ENCODE data around the gene SRR. TPM values are rescaled to one million over a fixed set of nuclear protein-coding genes. Genes with fewer than 3 reads are reported as not detected.

SRR gene
- total RNA-seq, 1 donor from 2014 or later, result 27.8 TPM

DNA sequence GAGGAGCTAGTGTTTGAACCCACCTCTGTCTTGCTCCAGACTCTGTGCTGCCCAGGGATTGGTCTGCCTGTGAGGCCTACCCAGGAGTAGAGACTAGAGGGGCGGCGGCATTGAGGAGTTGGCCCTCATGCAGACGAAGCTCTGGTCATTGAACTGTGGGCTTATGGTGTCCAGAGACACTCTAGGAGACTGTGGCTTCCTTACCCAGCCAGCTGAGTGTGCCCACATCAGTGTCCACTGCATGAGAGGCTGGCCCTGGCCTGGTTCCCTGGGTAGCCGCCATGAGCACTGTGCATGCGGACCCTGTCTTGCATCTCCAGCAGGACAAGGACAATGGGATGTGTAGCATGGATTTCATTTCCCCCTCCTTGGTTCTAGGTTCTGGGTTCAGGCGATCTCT is 47.5 kb downstream of the SRR start:
- H3K4me3 Mint-ChIP-seq (ENCODE audit: unreplicated experiment), result no peak overlapping the region
- peaks cover 7% of the 10 kb centered on the region for H3K36me3 Mint-ChIP-seq (ENCODE audit: low read depth, unreplicated experiment)
- DNase-seq (ENCODE audit: low spot score), result no peak
- no peaks in the 10 kb centered on the region for H3K9me3 Mint-ChIP-seq (ENCODE audit: unreplicated experiment)
- H3K4me1 Mint-ChIP-seq (ENCODE audit: unreplicated experiment), result no peaks in the 10 kb centered on the region
- TF ChIP-seq, protein P1, sequence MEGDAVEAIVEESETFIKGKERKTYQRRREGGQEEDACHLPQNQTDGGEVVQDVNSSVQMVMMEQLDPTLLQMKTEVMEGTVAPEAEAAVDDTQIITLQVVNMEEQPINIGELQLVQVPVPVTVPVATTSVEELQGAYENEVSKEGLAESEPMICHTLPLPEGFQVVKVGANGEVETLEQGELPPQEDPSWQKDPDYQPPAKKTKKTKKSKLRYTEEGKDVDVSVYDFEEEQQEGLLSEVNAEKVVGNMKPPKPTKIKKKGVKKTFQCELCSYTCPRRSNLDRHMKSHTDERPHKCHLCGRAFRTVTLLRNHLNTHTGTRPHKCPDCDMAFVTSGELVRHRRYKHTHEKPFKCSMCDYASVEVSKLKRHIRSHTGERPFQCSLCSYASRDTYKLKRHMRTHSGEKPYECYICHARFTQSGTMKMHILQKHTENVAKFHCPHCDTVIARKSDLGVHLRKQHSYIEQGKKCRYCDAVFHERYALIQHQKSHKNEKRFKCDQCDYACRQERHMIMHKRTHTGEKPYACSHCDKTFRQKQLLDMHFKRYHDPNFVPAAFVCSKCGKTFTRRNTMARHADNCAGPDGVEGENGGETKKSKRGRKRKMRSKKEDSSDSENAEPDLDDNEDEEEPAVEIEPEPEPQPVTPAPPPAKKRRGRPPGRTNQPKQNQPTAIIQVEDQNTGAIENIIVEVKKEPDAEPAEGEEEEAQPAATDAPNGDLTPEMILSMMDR (IDR thresholded peaks at IDR 0.05; ENCODE audit: unreplicated experiment), result no peak
- no peak overlapping the region for H3K27ac Mint-ChIP-seq (ENCODE audit: unreplicated experiment)
- H3K27me3 Mint-ChIP-seq (ENCODE audit: unreplicated experiment), result peaks cover 5% of the 10 kb centered on the region

DNA sequence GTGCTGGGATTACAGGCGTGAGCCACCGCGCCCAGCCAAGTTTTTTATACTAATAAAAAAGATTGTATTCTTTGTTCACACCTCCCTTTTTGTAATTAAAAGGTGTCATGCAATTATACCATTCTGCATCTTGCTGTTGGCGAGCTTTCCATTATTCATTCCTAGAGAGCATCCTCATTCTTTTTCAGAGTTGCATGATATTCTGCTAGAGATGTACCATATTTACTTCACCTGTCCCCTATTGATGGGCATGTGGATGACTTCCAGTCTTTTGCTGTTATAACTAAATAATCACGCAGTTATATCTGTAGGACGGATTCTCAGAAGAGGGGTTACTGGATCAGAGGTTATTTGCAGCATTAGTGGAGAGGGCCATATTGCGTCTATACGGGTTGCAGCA is 50.6 kb downstream of the SRR start:
- TF ChIP-seq, protein P1 (IDR thresholded peaks at IDR 0.05; ENCODE audit: unreplicated experiment), result no peak
- no peaks in the 10 kb centered on the region for H3K9me3 Mint-ChIP-seq (ENCODE audit: unreplicated experiment)
- DNase-seq (ENCODE audit: low spot score), result no peak
- peaks cover 3% of the 10 kb centered on the region for H3K36me3 Mint-ChIP-seq (ENCODE audit: low read depth, unreplicated experiment)
- no peak overlapping the region for H3K4me3 Mint-ChIP-seq (ENCODE audit: unreplicated experiment)
- peaks cover 5% of the 10 kb centered on the region for H3K27me3 Mint-ChIP-seq (ENCODE audit: unreplicated experiment)
- no peak overlapping the region for H3K27ac Mint-ChIP-seq (ENCODE audit: unreplicated experiment)
- no peaks in the 10 kb centered on the region for H3K4me1 Mint-ChIP-seq (ENCODE audit: unreplicated experiment)

DNA sequence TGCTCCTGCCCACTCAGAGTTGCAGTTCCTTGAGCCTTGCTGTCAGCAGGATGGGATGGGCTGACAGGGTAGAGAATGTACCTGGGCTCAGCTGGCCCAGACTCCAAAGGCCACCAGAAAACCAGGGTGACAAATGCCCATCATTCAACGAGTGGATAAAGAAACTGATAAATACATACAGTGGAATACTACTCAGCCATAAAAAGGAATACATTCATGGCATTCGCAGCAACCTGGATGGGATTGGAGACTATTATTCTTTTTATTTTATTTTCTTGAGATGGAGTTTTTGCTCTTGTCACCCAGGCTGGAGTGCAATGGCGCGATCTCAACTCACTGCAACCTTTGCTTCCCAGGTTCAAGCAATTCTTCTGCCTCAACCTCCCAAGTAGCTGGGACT is 53.5 kb downstream of the SRR start:
- H3K4me1 Mint-ChIP-seq (ENCODE audit: unreplicated experiment), result no peaks in the 10 kb centered on the region
- no peak overlapping the region for H3K27ac Mint-ChIP-seq (ENCODE audit: unreplicated experiment)
- no peak overlapping the region for H3K4me3 Mint-ChIP-seq (ENCODE audit: unreplicated experiment)
- peaks cover 2% of the 10 kb centered on the region for H3K27me3 Mint-ChIP-seq (ENCODE audit: unreplicated experiment)
- no peak for DNase-seq (ENCODE audit: low spot score)
- peaks cover 8% of the 10 kb centered on the region for H3K36me3 Mint-ChIP-seq (ENCODE audit: low read depth, unreplicated experiment)
- TF ChIP-seq, protein P1 (IDR thresholded peaks at IDR 0.05; ENCODE audit: unreplicated experiment), result no peak
- no peaks in the 10 kb centered on the region for H3K9me3 Mint-ChIP-seq (ENCODE audit: unreplicated experiment)

DNA sequence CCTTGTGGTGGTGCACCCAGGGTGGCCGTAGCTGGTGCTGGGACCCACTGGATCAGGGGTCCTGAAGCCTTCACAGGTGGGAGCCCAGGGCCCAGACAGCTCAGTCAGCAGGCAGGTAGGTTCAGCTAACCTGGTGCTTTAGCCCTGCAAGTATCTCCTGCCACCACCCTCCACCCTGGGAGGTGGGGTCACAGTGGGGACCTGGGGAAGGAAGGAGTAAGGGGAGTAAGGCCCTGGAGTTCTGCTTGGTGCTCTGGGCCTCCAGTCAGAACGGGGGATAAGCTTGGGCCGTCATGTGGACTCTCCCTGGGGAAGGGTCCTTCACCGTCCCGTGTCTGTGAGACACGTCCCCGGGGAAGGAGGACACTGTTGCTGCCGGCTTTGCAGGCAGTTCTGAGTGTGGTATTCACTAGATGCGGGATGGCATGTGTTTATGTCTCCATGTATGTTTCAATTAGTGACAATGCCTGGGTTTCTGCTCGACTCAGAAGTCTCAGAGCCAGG is 54.2 kb downstream of the SRR start:
- no peak overlapping the region for H3K4me3 Mint-ChIP-seq (ENCODE audit: unreplicated experiment)
- TF ChIP-seq, protein P1 (IDR thresholded peaks at IDR 0.05; ENCODE audit: unreplicated experiment), result no peak
- no peak overlapping the region for H3K27ac Mint-ChIP-seq (ENCODE audit: unreplicated experiment)
- peaks cover 8% of the 10 kb centered on the region for H3K36me3 Mint-ChIP-seq (ENCODE audit: low read depth, unreplicated experiment)
- H3K9me3 Mint-ChIP-seq (ENCODE audit: unreplicated experiment), result no peaks in the 10 kb centered on the region
- H3K27me3 Mint-ChIP-seq (ENCODE audit: unreplicated experiment), result peaks cover 3% of the 10 kb centered on the region
- no peak for DNase-seq (ENCODE audit: low spot score)
- H3K4me1 Mint-ChIP-seq (ENCODE audit: unreplicated experiment), result no peaks in the 10 kb centered on the region

DNA sequence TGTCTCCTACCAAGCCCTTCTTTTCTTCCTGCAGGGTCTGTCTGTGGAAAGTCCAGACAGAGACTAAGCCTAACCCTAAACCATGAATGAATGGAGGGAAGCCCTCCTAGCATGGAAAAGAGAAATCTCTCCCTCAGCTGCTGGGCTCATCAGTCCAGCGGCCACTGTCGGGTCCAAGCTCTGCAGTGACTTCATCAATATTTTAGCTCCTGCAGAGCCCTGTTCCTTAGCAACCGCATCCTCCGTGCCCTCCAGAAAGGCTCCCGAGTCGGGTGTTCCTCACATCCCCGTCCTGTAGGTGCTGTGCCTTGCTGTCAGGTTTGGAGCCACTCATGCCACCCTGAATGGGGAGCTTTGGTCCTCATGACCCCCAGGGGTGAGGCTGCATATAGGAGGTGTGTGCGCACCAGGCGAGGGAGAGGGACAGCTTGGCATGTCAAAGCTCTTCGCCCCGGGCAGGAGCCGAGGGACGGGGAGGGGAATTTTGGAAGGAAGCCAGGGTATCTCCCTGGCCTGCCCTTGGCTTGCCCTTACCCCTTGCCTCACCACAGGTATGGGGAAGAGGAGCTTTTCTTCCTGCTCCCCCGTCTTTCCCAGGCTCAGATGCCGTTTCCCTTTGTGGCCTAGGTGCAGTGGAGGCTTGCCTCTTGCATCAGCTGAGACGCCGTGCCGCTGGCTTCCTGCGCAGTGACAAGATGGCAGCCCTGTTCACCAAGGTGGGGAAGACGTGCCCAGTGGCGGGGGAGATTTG is 57.4 kb downstream of the SRR start:
- TF ChIP-seq, protein P1 (IDR thresholded peaks at IDR 0.05; ENCODE audit: unreplicated experiment), result no peak
- Mint-ChIP-seq H3K36me3 (ENCODE audit: low read depth, unreplicated experiment) (peaks cover 8% of the 10 kb centered on the region), H3K9me3 (ENCODE audit: unreplicated experiment) (no peaks in the 10 kb centered on the region), H3K27ac (ENCODE audit: unreplicated experiment) (no peak overlapping the region), H3K27me3 (ENCODE audit: unreplicated experiment) (peaks cover 2% of the 10 kb centered on the region), H3K4me1 (ENCODE audit: unreplicated experiment) (no peaks in the 10 kb centered on the region), H3K4me3 (ENCODE audit: unreplicated experiment) (peak overlapping the region; percentile 51)
- no peak for DNase-seq (ENCODE audit: low spot score)

Data from endothelial cell (in vitro differentiated cells).